Esophagus muscularis mucosa (tissue), 4 donors: ENCODE data around the gene ZNF536. TPM values are rescaled to one million over a fixed set of nuclear protein-coding genes. Genes with fewer than 3 reads are reported as not detected.

Experiments used
- DNase-seq: peaks from one replicate; pipeline ENCODE4 v3.0.0-alpha.2; 2017; ENCODE audit errors: extremely low spot score
- H3K27ac ChIP-seq, 4 donors: fragments of 200-600 bp; sonication (generic); replicated peaks in 1 of 4; 1 replicate in 3 of 4; 2 replicates in 1 of 4; pipeline ENCODE4 v1.5.1; 2016 to 2019; ENCODE audit warnings: mild to moderate bottlenecking in 1 of 4
- H3K27me3 ChIP-seq, 4 donors: fragments of 200-600 bp; sonication (generic); one replicate each; pipeline versions ENCODE4 v1.5.1 to v1.6.0; 2016 to 2019
- H3K36me3 ChIP-seq, 4 donors: fragments of 200-600 bp; sonication (generic); one replicate each; pipeline ENCODE4 v1.5.1; 2016 to 2019
- H3K4me1 ChIP-seq, 4 donors: fragments of 200-600 bp; sonication (generic); one replicate each; pipeline ENCODE4 v1.5.1; 2016 to 2019
- H3K4me3 ChIP-seq, 4 donors: fragments of 200-600 bp; sonication (generic); 1 replicate in 2 of 4; 2 replicates in 2 of 4; pipeline ENCODE4 v1.5.1; 2016 to 2019; ENCODE audit warnings: mild to moderate bottlenecking in 4 of 4, moderate library complexity in 1 of 4
- H3K9me3 ChIP-seq, 4 donors: fragments of 200-600 bp; sonication (generic); 1 replicate in 3 of 4; 2 replicates in 1 of 4; pipeline ENCODE4 v1.5.1; 2016 to 2019
- CTCF ChIP-seq, 3 experiments: fragments of 200-600 bp in 2 of 3; fragments of 450-650 bp in 1 of 3; sonication (generic) in 2 of 3; IDR thresholded peaks; one replicate each; pipeline ENCODE4 v1.5.1; 2017 to 2019; ENCODE audit warnings: antibody characterized with exemption in 3 of 3, mild to moderate bottlenecking in 2 of 3, moderate library complexity in 1 of 3
- EP300 ChIP-seq: sonication (generic); formaldehyde crosslinking; IDR thresholded peaks from one replicate; pipeline ENCODE4 v1.6.1; 2017; ENCODE audit warnings: antibody characterized with exemption
- POLR2A ChIP-seq: fragments of 450-650 bp; IDR thresholded peaks from one replicate; pipeline ENCODE4 v1.6.1; 2017; ENCODE audit warnings: antibody characterized with exemption, moderate library complexity, mild to moderate bottlenecking, low read depth
- POLR2AphosphoS5 ChIP-seq, 2 donors: sonication (generic); formaldehyde crosslinking; IDR thresholded peaks; one replicate each; pipeline ENCODE4 v1.6.1; 2017; ENCODE audit warnings: antibody characterized with exemption in 2 of 2
- WGBS: methylation state at CpG from one replicate; pipeline ENCODE4 v1.1.5; 2018; 5-methylcytosine and 5-hydroxymethylcytosine counted together
- intact Hi-C: fragments of 100-400 bp; cut with DNase I; formaldehyde crosslinking; loops from one replicate; pipeline ENCODE4 v1.15.1; 2023
- total RNA-seq, 4 donors: library from RNA; depleted of rRNA; stranded (reverse); fragments of >200 nt; gene quantifications; one replicate each; pipeline versions ENCODE4 v1.1.0 to v1.2.1, GENCODE V29; 2016

Gene ZNF536
- total RNA-seq, 4 donors from 2014 or later: 2.5 to 7.3 (median 5.6) TPM

GRCh38 chr19:30535011-30535410, 162.8 kb downstream of the ZNF536 start:
- no peaks in the 10 kb centered on the region for H3K4me1 ChIP-seq
- no peak overlapping the region for H3K27ac ChIP-seq
- intact Hi-C loops: no loop called here
- peaks cover 0 to 25% (median 0%) of the 10 kb centered on the region in 4 donors for H3K27me3 ChIP-seq
- 81% methylated on average over 8 of the region's 9 CpGs for WGBS
- TF ChIP-seq EP300 (no peak), POLR2AphosphoS5 (IDR thresholded peaks at IDR 0.05) (no peak)
- no peaks in the 10 kb centered on the region for H3K9me3 ChIP-seq
- no peaks in the 10 kb centered on the region for H3K36me3 ChIP-seq
- H3K4me3 ChIP-seq: no peak overlapping the region
- DNase-seq: no peak

GRCh38 chr19:30536975-30537374, 164.8 kb downstream of the ZNF536 start:
- no peaks in the 10 kb centered on the region for H3K9me3 ChIP-seq
- H3K27me3 ChIP-seq: peaks cover 0 to 33% (median 0%) of the 10 kb centered on the region in 4 donors
- intact Hi-C loops: no loop called here
- H3K36me3 ChIP-seq: no peaks in the 10 kb centered on the region
- H3K4me1 ChIP-seq: no peaks in the 10 kb centered on the region
- no peak for DNase-seq
- 90% methylated on average over 6 of the region's 7 CpGs for WGBS
- no peak overlapping the region for H3K27ac ChIP-seq
- TF ChIP-seq POLR2A (no peak), EP300 (no peak), POLR2AphosphoS5 (IDR thresholded peaks at IDR 0.05) (no peak), CTCF (IDR thresholded peaks at IDR 0.05) (no peak)
- no peak overlapping the region for H3K4me3 ChIP-seq

- no peak for DNase-seq
- Histone ChIP-seq H3K4me1 (no peaks in the 10 kb centered on the region), H3K27me3 (peaks cover 0 to 33% (median 0%) of the 10 kb centered on the region in 4 donors), H3K36me3 (no peaks in the 10 kb centered on the region), H3K4me3 (no peak overlapping the region), H3K27ac (no peak overlapping the region), H3K9me3 (no peaks in the 10 kb centered on the region)
- intact Hi-C loops: no loop called here
- TF ChIP-seq EP300: no peak
- no peak for TF ChIP-seq CTCF (IDR thresholded peaks at IDR 0.05)
- TF ChIP-seq POLR2A: no peak
- no peak for TF ChIP-seq POLR2AphosphoS5 (IDR thresholded peaks at IDR 0.05)
- 76% methylated on average over 4 of the region's 4 CpGs for WGBS
These were observed 167.1 kb downstream of the ZNF536 start for GRCh38 chr19:30539315-30539714.

- Histone ChIP-seq H3K27ac (no peak overlapping the region), H3K36me3 (no peaks in the 10 kb centered on the region), H3K4me1 (no peaks in the 10 kb centered on the region), H3K27me3 (peaks cover 0 to 33% (median 0%) of the 10 kb centered on the region in 4 donors), H3K4me3 (no peak overlapping the region), H3K9me3 (no peaks in the 10 kb centered on the region)
- TF ChIP-seq POLR2AphosphoS5 (IDR thresholded peaks at IDR 0.05) (no peak), POLR2A (no peak), EP300 (no peak), CTCF (IDR thresholded peaks at IDR 0.05) (no peak)
- intact Hi-C loops: no loop called here
- DNase-seq: no peak
- WGBS: 90% methylated on average over 11 of the region's 11 CpGs
These were observed 167.8 kb downstream of the ZNF536 start for GRCh38 chr19:30539981-30540380.

GRCh38 chr19:30540761-30541160, 168.6 kb downstream of the ZNF536 start:
- intact Hi-C loops: no loop called here
- Histone ChIP-seq H3K27me3 (peaks cover 0 to 33% (median 0%) of the 10 kb centered on the region in 4 donors), H3K9me3 (no peaks in the 10 kb centered on the region), H3K4me3 (no peak overlapping the region), H3K4me1 (no peaks in the 10 kb centered on the region), H3K27ac (no peak overlapping the region), H3K36me3 (no peaks in the 10 kb centered on the region)
- 73% methylated on average over 6 of the region's 6 CpGs for WGBS
- no peak for DNase-seq
- TF ChIP-seq CTCF (IDR thresholded peaks at IDR 0.05): no peak
- TF ChIP-seq EP300: no peak
- no peak for TF ChIP-seq POLR2A
- TF ChIP-seq POLR2AphosphoS5 (IDR thresholded peaks at IDR 0.05): no peak
